Upper lobe of left lung (tissue), 6 donors: Measurements from ENCODE around the gene PLSCR2. TPM values are rescaled to one million over a fixed set of nuclear protein-coding genes. Genes with fewer than 3 reads are reported as not detected.

Experiments
- ATAC-seq, 2 donors: fragments of 200-7000 bp; cut with Tn5 transposase; one replicate each; pipeline ENCODE4 v1.9.1; 2022; ENCODE audit warnings: mild to moderate bottlenecking in 2 of 2, moderate library complexity in 2 of 2; ENCODE audit not compliant: low FRiP score in 2 of 2
- DNase-seq, 2 donors: peaks; one replicate each; pipeline ENCODE4 v3.0.0-alpha.2; 2019 to 2020
- H3K27ac ChIP-seq, 4 donors: fragments of 200-600 bp; sonication (generic); one replicate each; pipeline ENCODE4 v1.5.1; 2016 to 2019
- H3K27me3 ChIP-seq, 4 donors: fragments of 200-600 bp; sonication (generic); one replicate each; pipeline ENCODE4 v1.5.1; 2017 to 2019
- H3K36me3 ChIP-seq, 4 donors: fragments of 200-600 bp; sonication (generic); one replicate each; pipeline ENCODE4 v1.5.1; 2016 to 2019
- H3K4me1 ChIP-seq, 4 donors: fragments of 200-600 bp; sonication (generic); one replicate each; pipeline ENCODE4 v1.5.1; 2018 to 2019
- H3K4me3 ChIP-seq, 4 donors: fragments of 200-600 bp; sonication (generic); one replicate each; pipeline ENCODE4 v1.5.1; 2017 to 2019; ENCODE audit warnings: mild to moderate bottlenecking in 2 of 4, moderate library complexity in 1 of 4
- H3K9me3 ChIP-seq, 4 donors: fragments of 200-600 bp; sonication (generic); one replicate each; pipeline ENCODE4 v1.5.1; 2018 to 2019
- EP300 ChIP-seq, 4 donors: sonication (generic); formaldehyde crosslinking; IDR thresholded peaks; one replicate each; pipeline ENCODE4 v1.5.1; 2017; ENCODE audit warnings: antibody characterized with exemption in 4 of 4, control low read depth in 2 of 4
- POLR2A ChIP-seq, 4 donors: fragments of 450-650 bp; IDR thresholded peaks; one replicate each; pipeline ENCODE4 v1.5.1; 2016 to 2017; ENCODE audit warnings: antibody characterized with exemption in 4 of 4, mild to moderate bottlenecking in 2 of 4
- POLR2AphosphoS5 ChIP-seq, 2 donors: sonication (generic); formaldehyde crosslinking; IDR thresholded peaks; one replicate each; pipeline ENCODE4 v1.5.1; 2017; ENCODE audit warnings: antibody characterized with exemption in 2 of 2
- WGBS, 2 donors: methylation state at CpG; one replicate each; pipeline ENCODE4 v1.1.5; 2017 to 2018; 5-methylcytosine and 5-hydroxymethylcytosine counted together
- total RNA-seq, 6 donors: library from RNA; depleted of rRNA in 4 of 6; stranded (reverse); fragments of >200 nt in 4 of 6; gene quantifications; one replicate each; pipeline versions ENCODE4 v1.1.0 to v1.2.1, GENCODE V29; 2016 to 2021
- TF ChIP-seq, protein P1 (sequence below), 6 experiments: fragments of 450-650 bp in 4 of 6; fragments of 200-600 bp in 2 of 6; sonication (generic) in 2 of 6; IDR thresholded peaks; one replicate each; pipeline ENCODE4 v1.5.1; 2016 to 2019; ENCODE audit warnings: antibody characterized with exemption in 6 of 6
- donor health status: DM: no; HTN: no; CAD: no; lungs with moderate emphysema.
- donor health status: DM: no; HTN: yes; CAD: no; lungs with severe emphysema.

PLSCR2 gene
- total RNA-seq, 6 donors from 2014 or later, result 0.31 TPM; not detected in 5

DNA sequence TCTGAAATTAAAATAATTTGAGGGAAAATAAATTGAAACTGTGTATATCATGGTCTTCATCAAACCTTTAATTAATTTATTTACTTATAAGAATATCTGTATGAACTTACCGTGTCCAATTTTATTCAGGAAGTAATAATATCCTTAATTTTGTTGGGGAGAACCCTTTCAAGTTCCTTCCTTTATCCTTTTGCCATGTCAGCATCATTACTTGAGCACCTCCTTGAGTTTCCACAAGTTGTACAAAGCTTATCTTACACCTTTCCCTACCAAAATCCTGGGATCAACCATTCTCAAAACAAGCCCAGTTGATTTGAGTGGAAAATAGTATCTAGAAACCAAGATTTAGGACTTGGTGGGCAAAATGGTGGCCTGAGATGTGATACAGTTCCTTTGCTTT lies 37.3 kb downstream of the PLSCR2 start:
- Histone ChIP-seq H3K4me1 (no peaks in the 10 kb centered on the region), H3K27ac (no peak overlapping the region), H3K4me3 (no peak overlapping the region), H3K27me3 (no peaks in the 10 kb centered on the region), H3K36me3 (no peaks in the 10 kb centered on the region), H3K9me3 (no peaks in the 10 kb centered on the region)
- 66 to 69% methylated on average over 1 of the region's 1 CpG for WGBS, 2 donors
- DNase-seq (no peak), ATAC-seq (no peak)
- TF ChIP-seq EP300 (IDR thresholded peaks at IDR 0.05) (no peak), POLR2A (IDR thresholded peaks at IDR 0.05) (no peak), POLR2AphosphoS5 (IDR thresholded peaks at IDR 0.05) (no peak)
- TF ChIP-seq, protein P1, sequence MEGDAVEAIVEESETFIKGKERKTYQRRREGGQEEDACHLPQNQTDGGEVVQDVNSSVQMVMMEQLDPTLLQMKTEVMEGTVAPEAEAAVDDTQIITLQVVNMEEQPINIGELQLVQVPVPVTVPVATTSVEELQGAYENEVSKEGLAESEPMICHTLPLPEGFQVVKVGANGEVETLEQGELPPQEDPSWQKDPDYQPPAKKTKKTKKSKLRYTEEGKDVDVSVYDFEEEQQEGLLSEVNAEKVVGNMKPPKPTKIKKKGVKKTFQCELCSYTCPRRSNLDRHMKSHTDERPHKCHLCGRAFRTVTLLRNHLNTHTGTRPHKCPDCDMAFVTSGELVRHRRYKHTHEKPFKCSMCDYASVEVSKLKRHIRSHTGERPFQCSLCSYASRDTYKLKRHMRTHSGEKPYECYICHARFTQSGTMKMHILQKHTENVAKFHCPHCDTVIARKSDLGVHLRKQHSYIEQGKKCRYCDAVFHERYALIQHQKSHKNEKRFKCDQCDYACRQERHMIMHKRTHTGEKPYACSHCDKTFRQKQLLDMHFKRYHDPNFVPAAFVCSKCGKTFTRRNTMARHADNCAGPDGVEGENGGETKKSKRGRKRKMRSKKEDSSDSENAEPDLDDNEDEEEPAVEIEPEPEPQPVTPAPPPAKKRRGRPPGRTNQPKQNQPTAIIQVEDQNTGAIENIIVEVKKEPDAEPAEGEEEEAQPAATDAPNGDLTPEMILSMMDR (IDR thresholded peaks at IDR 0.05), result no peak

DNA sequence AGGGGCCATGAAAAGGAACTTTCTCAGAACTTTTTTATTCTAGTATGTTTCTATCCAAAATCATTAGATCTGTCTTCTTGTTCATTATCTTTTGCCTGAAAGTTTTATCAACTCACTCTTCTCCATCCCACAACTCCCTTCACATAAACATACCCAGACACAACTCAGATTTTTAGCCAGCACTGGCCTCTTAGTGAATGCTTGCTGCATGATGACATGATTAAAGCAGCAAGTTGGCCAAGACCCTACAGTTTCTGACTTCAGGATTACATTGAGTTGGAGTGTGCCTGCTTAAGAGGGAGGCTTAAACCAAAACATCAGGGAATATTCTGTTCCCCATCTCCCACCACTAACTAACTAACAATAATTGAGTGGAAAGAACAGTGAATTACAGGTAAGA lies 38.1 kb downstream of the PLSCR2 start:
- H3K36me3 ChIP-seq, result no peaks in the 10 kb centered on the region
- no peak overlapping the region for H3K4me3 ChIP-seq
- no peak overlapping the region for H3K27ac ChIP-seq
- no peak for TF ChIP-seq POLR2AphosphoS5 (IDR thresholded peaks at IDR 0.05)
- TF ChIP-seq POLR2A (IDR thresholded peaks at IDR 0.05), result no peak
- TF ChIP-seq, protein P1 (IDR thresholded peaks at IDR 0.05), result no peak
- TF ChIP-seq EP300 (IDR thresholded peaks at IDR 0.05), result no peak
- H3K4me1 ChIP-seq, result no peaks in the 10 kb centered on the region
- DNase-seq (no peak), ATAC-seq (peak in 1 of 2 donors; percentile 83)
- no peaks in the 10 kb centered on the region for H3K27me3 ChIP-seq
- H3K9me3 ChIP-seq, result no peaks in the 10 kb centered on the region

DNA sequence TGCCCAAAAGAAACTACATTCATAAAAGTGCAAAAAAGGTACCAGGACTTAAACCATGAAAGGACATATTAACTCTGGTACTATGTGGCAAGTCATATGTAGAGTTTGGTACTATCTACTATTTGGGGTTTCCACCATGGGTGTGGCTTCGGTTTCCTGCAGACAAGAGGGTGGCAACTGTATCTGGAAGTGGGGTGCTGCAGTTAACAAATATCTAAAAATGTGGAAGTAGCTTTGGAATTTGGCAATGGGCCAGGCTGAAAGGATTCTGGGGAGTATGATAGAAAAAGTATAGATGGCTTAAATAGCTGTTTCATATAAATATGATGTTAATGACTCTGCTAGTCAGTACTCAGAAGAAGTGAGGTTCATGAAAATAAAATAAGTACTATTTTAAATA lies 44.0 kb downstream of the PLSCR2 start:
- Histone ChIP-seq H3K4me3 (no peak overlapping the region), H3K4me1 (no peaks in the 10 kb centered on the region), H3K9me3 (no peaks in the 10 kb centered on the region), H3K27me3 (no peaks in the 10 kb centered on the region), H3K36me3 (no peaks in the 10 kb centered on the region), H3K27ac (no peak overlapping the region)
- no peak for ATAC-seq
- DNase-seq, result no peak
- TF ChIP-seq, protein P1 (IDR thresholded peaks at IDR 0.05), result no peak
- TF ChIP-seq EP300 (IDR thresholded peaks at IDR 0.05) (no peak), POLR2AphosphoS5 (IDR thresholded peaks at IDR 0.05) (no peak), POLR2A (IDR thresholded peaks at IDR 0.05) (no peak)
- WGBS, 2 donors, result 74 to 83% methylated on average over 1 of the region's 1 CpG

DNA sequence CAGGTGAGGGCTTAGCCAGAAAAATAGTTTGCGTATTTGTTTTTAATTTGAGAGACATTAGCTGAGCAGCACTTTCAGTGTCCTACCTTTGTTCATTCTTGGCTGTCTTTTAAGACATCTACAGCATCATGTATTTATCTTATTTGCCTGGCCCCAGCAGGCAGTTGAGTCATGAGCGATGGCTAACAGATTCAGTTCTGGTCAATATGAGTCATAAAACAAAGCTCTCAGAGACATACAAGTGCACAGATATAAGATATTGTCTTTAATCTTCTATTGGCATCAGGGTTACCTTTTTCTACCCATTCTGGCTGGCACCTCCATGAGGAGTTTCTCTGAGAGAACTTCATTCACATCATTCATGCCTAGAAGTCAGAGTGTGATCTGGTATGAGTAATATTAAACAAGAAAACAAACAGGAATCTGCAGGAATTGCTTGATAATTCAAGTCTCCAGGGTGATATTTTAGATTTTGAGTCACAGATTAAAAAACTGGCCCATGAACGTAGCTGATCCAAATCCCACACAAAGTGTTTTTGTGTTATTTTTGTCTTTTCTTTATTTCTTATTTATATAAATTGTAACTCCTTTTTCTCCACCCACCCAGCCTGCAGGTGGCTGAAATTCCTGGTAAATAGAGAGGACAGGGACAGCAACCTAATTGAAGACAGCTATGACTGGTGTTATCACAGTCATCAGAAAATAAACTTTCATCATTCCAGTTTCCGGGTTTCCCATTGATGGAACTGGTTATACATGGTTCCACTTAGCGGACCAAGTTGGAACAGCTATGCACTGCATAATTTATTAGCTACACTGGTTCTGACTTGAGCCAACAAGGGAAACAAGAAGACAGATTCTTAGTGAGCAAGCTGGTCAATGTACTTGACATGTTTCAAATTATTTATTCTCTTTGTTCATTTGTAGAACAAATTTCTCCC lies 47.3 kb downstream of the PLSCR2 start:
- TF ChIP-seq, protein P1 (IDR thresholded peaks at IDR 0.05), result no peak
- Histone ChIP-seq H3K27me3 (no peaks in the 10 kb centered on the region), H3K27ac (no peak overlapping the region), H3K36me3 (no peaks in the 10 kb centered on the region), H3K4me3 (no peak overlapping the region), H3K9me3 (no peaks in the 10 kb centered on the region), H3K4me1 (no peaks in the 10 kb centered on the region)
- DNase-seq (no peak), ATAC-seq (peak in 1 of 2 donors; percentile 75)
- WGBS, 2 donors, result 78 to 84% methylated on average over 5 of the region's 5 CpGs

DNA sequence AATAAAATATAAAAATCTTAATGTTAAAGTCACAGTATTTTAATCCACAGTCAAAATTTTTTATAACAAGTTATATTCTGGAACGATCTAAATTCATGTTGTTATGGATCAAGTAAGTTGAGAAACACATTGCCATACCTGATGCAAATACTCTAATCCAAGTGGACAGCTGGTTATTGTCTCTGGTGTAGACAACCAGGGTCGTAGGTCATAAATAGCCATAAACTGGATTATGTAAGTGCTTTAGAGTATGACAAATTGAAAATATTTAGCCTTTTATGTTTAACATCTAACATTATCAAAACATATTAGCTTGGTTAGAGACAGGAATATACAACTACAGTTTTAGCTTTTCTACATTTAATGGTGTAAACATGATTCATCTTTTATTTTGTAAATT lies 53.0 kb downstream of the PLSCR2 start:
- 77 to 79% methylated on average over 2 of the region's 2 CpGs for WGBS, 2 donors
- Histone ChIP-seq H3K9me3 (peaks cover 0 to 9% (median 8%) of the 10 kb centered on the region in 4 donors), H3K4me1 (no peaks in the 10 kb centered on the region), H3K27me3 (no peaks in the 10 kb centered on the region), H3K4me3 (no peak overlapping the region), H3K36me3 (no peaks in the 10 kb centered on the region), H3K27ac (no peak overlapping the region)
- TF ChIP-seq EP300 (IDR thresholded peaks at IDR 0.05) (no peak), POLR2A (IDR thresholded peaks at IDR 0.05) (no peak), POLR2AphosphoS5 (IDR thresholded peaks at IDR 0.05) (no peak)
- TF ChIP-seq, protein P1 (IDR thresholded peaks at IDR 0.05), result no peak
- no peak for ATAC-seq
- DNase-seq, result no peak
